Measurements from ENCODE around the gene CNNM3.
A peak's percentile ranks its signal among the peaks of the same experiment; 100 is the strongest.

Gene CNNM3

DNA sequence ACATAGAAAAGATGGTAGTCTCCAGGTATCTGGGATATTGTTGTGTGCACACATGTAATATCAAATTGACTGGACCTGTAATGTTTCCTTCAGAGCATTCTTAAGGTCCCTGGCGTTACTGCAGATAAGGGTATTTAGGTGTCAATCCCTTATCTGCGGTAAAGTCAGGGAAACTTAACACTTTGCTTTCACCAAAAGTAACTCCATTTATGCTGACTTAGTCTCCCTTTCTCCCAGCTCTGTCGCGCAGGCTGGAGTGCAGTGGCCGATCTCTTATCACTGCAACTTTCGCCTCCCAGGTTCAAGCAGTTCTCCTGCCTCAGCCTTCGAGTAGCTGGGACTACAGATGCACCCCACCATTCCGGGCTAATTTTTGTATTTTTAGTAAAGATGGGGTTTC lies 1.8 kb downstream of the CNNM3 start:
- H3K27ac ChIP-seq (ENCODE audit: low read depth, low read length) = no peak overlapping the region
- H3K9me3 ChIP-seq (ENCODE audit: insufficient read depth, low read length) = no peaks in the 10 kb centered on the region
- H3K36me3 ChIP-seq (ENCODE audit: low read length) = no peaks in the 10 kb centered on the region
- TF ChIP-seq EZH2phosphoT487 (conservative IDR thresholded peaks at IDR 0.05; ENCODE audit: low read length) = no peak
- no peak for TF ChIP-seq CTCF (IDR thresholded peaks at IDR 0.05; ENCODE audit: insufficient read depth, low read length, poor library complexity, severe bottlenecking)
- peak overlapping the region; percentile 76 for H3K4me3 ChIP-seq (ENCODE audit: insufficient read depth, low read length, poor library complexity, severe bottlenecking)
- peak overlapping the region; percentile 72; the same call in 1 of the 2 replicates for H3K9ac ChIP-seq (ENCODE audit: low read length)
- no peaks in the 10 kb centered on the region; the same call in 1 of the 2 replicates for H4K20me1 ChIP-seq (ENCODE audit: low read depth, low read length)
- no peaks in the 10 kb centered on the region; the same call in 1 of the 2 replicates for H3F3A ChIP-seq (ENCODE audit: insufficient read depth)
- no peak overlapping the region for H2AFZ ChIP-seq (ENCODE audit: low read depth, low read length, severe bottlenecking)
- no peaks in the 10 kb centered on the region for H3K27me3 ChIP-seq (ENCODE audit: low read length)
- peak overlapping the region; percentile 61 for H3K4me2 ChIP-seq (ENCODE audit: low read depth, low read length, poor library complexity, severe bottlenecking)
- no peaks in the 10 kb centered on the region for H3K9me2 ChIP-seq (replicated peaks; ENCODE audit: insufficient read depth, low read length)
- peaks cover 43% of the 10 kb centered on the region for H3K79me2 ChIP-seq (ENCODE audit: insufficient read depth, low read length)

DNA sequence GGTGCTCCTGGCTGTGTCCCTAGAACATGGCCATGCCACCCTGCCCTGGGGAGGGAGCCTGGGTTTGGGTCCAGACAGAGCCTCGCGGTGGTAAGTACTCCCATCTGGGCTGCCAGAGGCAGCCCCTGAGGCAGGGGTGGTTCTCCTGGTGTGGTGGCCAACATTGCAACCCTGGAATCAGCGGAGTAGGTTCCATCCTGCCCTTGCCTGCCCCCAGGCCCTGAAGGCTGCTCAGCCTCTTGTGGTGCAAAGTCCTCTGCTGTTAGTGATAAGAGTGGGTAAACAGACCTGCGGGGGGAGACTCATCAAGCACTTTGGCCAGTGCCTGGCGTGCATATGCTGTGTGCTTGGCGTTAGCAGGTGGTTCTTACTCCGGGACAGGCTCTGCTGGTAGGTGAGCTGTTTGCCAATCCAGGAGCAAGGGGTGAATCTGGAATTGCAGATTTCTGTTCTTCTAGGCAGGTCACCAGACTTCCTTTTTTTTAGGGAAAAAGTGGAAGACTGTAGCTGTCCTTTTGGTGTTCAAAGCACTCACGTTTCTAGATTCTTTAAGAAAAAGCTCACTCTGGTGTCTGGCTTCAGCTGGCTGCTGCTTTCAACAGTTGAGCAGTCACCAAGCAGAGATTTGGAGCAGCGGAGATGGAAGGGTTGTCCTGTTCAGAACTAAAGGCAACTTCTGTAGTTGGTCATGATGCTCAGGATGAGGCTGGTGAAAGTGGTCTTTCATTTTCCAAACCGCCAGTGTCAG lies 3.2 kb downstream of the CNNM3 start:
- no peak overlapping the region for H3K27ac ChIP-seq (ENCODE audit: low read depth, low read length)
- H3F3A ChIP-seq (ENCODE audit: insufficient read depth) = no peaks in the 10 kb centered on the region; the same call in 1 of the 2 replicates
- peak overlapping the region; percentile 31 for H3K4me2 ChIP-seq (ENCODE audit: low read depth, low read length, poor library complexity, severe bottlenecking)
- H3K9ac ChIP-seq (ENCODE audit: low read length) = no peak overlapping the region
- H3K36me3 ChIP-seq (ENCODE audit: low read length) = no peaks in the 10 kb centered on the region
- H2AFZ ChIP-seq (ENCODE audit: low read depth, low read length, severe bottlenecking) = no peak overlapping the region
- H4K20me1 ChIP-seq (ENCODE audit: low read depth, low read length) = no peaks in the 10 kb centered on the region; the same call in 1 of the 2 replicates
- H3K79me2 ChIP-seq (ENCODE audit: insufficient read depth, low read length) = peaks cover 46% of the 10 kb centered on the region
- no peaks in the 10 kb centered on the region for H3K27me3 ChIP-seq (ENCODE audit: low read length)
- TF ChIP-seq EZH2phosphoT487 (conservative IDR thresholded peaks at IDR 0.05; ENCODE audit: low read length) (no peak), CTCF (IDR thresholded peaks at IDR 0.05; ENCODE audit: insufficient read depth, low read length, poor library complexity, severe bottlenecking) (no peak)
- H3K9me2 ChIP-seq (replicated peaks; ENCODE audit: insufficient read depth, low read length) = no peaks in the 10 kb centered on the region
- no peak overlapping the region for H3K4me3 ChIP-seq (ENCODE audit: insufficient read depth, low read length, poor library complexity, severe bottlenecking)
- no peaks in the 10 kb centered on the region for H3K9me3 ChIP-seq (ENCODE audit: insufficient read depth, low read length)

DNA sequence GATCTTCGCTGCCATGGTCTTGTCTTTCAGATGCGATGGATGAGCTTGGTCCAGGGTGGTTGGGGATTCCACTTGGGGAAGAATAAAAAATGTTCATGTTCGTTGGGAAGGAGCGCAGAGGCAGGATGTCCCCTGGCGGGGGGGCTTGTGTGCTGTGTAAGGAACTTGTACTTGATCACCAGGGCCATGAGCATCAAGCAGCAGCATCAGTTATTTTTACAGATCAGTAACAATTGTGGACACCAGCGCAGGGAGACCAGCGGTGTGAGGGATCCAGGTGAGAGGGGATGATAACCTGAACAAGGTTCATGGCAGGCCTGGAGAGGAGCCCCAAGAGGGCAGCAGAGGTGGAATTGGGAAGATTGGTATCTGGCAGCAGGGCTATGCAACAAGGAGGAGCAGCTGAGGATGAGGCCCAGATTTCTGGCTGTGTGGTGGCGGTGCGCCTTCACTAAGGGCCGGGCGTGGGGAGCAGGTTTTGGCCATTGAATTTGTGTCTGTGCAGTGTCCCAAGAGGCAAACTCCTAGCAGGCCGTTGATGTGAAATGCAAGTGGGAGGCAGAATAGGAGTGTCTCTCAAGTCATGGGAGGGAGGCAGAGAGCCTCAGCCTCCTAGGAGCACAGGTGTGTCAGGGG lies 3.9 kb downstream of the CNNM3 start:
- Histone ChIP-seq H3K4me3 (ENCODE audit: insufficient read depth, low read length, poor library complexity, severe bottlenecking) (no peak overlapping the region), H3K9ac (ENCODE audit: low read length) (no peak overlapping the region), H3K4me2 (ENCODE audit: low read depth, low read length, poor library complexity, severe bottlenecking) (no peak overlapping the region), H3F3A (ENCODE audit: insufficient read depth) (no peaks in the 10 kb centered on the region; the same call in 1 of the 2 replicates), H3K9me2 (replicated peaks; ENCODE audit: insufficient read depth, low read length) (no peaks in the 10 kb centered on the region), H3K27me3 (ENCODE audit: low read length) (no peaks in the 10 kb centered on the region), H3K27ac (ENCODE audit: low read depth, low read length) (no peak overlapping the region), H3K9me3 (ENCODE audit: insufficient read depth, low read length) (no peaks in the 10 kb centered on the region), H4K20me1 (ENCODE audit: low read depth, low read length) (no peaks in the 10 kb centered on the region; the same call in 1 of the 2 replicates), H2AFZ (ENCODE audit: low read depth, low read length, severe bottlenecking) (no peak overlapping the region), H3K79me2 (ENCODE audit: insufficient read depth, low read length) (peaks cover 51% of the 10 kb centered on the region), H3K36me3 (ENCODE audit: low read length) (no peaks in the 10 kb centered on the region)
- TF ChIP-seq EZH2phosphoT487 (conservative IDR thresholded peaks at IDR 0.05; ENCODE audit: low read length) (no peak), CTCF (IDR thresholded peaks at IDR 0.05; ENCODE audit: insufficient read depth, low read length, poor library complexity, severe bottlenecking) (no peak)
